Measurements from ENCODE around the gene CFAP54.

CFAP54 gene

DNA sequence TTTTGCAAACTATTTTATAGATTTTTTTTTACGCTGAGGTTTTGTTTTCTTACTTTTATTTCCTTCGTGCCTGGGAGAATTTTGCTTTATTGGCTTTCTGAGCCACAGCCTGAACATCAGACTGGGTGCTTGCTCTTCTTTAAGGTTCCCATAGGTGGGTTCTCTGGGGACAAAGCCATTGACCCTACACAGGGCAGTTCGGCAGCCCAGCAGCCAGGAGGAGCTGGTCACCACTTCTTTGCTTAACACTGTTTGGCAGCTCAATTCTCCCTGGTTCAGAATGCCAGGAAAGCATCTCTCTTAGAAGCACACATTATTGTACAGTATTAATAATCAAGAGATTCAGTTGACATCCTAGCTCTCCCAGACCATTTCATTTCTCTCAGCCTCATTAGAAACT is 276.9 kb downstream of the CFAP54 start:
- peak; percentile 22 for DNase-seq (ENCODE audit: low spot score)

DNA sequence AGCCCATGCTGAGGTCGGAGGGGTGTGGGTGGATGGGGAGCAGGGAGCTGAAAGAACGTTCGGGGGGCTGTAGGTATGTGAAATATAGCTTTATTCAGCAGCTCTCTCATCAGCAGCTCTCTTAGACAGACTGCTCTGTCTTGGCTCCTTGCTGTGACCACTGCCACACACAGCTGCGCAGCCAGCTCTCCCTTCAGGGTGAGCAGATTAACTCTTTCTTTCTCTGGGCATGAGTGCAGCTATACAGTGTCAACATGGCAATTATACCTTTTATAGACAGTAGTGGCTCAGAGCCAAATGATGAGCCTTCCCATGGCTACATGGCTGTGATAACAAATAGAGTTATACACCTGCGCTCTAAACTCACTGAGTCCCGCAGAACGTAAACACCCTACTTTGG is 280.0 kb downstream of the CFAP54 start:
- no peak for DNase-seq (ENCODE audit: low spot score)

DNA sequence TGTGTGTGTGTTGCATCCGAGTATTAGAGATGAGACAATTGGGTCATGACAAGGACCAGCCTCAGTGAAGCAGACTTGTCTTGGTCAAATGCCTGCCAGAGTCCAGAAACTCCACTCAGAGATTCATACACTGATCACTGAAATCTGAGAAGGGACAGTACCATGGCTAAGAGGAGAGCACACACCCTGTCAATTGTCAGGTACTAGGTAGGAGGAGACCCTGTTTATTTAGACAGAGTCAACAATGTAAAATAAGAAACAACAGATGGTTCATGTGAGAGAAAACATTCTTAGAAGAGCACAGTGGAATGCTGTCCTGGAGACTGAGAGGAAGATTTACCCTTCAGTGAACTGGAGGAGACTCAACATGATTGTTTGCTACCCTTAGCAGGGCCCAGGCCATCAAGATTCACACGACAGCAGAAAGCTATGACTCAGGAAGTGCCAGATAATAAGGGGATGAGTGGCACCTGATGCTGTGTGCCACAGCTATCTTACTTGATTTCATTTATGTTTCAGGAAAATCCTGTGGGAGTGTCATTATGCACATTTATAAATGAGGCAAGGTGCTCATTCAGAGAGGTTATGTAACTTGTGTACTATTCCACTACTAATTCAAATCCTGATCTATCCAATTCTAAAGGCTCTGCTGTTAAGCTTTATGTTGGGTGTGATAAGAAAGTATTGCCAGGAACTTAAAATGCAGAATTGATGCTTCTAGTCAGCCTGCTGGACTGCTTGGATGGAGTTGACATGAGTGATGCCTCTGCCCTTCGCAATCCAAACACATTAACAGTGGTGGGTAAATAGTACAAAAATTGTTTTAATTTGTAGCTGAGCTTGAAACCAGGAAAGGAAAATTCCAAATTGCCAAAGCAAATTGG is 281.1 kb downstream of the CFAP54 start:
- no peak for DNase-seq (ENCODE audit: low spot score)

DNA sequence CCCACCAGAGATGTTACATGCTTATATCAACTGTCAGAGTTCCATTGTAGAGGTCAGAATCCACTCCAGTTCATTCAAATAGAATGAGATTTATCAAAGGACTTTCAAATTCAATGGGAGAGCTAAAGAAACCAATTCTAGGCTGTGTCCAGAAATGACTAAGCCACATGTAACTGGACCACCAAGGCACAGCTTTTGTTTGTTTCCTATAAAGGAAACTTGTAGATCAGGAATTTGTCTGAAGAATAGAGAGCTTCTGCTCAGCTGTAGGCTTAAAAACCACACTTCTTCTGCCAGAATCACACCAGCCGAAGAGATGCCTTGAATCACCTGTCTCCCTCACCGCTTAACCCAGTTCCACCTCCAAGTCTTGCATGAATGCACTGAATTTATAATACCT is 283.7 kb downstream of the CFAP54 start:
- no peak for DNase-seq (ENCODE audit: low spot score)

DNA sequence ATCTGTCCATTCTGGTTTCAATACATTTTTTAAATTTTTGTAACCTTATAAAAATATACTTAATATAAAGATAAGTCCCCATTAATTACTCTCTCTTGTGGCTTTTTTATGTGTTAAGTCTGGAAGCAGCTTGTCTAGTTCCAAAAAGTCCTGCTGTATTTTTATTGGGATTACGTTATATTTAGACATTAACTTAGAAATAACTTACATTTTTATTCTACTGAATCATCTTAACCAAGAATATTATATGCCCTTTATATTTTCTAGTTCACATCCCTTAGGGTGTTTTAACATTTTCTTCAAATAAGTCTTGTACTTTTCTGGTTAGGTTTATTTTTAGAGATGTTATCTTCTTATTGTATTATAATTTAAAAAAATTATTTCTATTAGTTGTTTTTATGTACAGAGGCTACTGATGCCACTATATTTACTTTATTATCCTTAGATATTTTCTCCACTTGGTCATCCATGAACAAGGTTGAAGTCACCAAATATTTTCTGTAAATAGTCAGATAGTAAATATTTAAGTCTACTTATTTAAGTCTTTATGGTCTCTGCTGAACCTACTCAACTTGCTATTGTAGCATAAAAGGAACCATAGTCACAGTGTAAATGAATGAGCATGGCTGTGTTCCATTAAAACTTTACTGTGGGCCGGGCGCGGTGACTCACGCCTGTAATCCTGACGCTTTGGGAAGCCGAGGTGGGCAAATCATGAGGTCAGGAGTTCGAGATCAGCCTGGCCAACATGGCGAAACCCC is 285.3 kb downstream of the CFAP54 start:
- DNase-seq (ENCODE audit: low spot score): no peak

DNA sequence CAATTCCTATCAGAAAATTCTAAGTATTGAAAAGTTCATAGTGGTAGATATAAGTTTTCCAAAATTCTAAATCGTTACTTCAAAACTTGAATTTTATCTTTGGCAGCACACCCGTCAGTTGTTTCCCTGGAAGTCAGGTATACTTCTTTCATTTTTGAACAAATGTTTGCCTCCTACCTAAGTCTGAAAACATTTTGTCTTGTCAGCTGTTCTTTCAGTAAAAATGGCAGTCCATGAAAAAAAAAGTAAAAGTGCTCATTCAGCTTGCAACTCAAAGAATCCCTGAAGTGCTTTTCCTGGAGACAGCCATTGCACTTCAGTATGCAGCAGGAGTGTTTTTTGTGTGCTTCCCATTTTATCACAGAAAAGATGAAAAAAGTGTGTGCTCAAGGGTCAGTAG is 287.5 kb downstream of the CFAP54 start:
- DNase-seq (ENCODE audit: low spot score): no peak

DNA sequence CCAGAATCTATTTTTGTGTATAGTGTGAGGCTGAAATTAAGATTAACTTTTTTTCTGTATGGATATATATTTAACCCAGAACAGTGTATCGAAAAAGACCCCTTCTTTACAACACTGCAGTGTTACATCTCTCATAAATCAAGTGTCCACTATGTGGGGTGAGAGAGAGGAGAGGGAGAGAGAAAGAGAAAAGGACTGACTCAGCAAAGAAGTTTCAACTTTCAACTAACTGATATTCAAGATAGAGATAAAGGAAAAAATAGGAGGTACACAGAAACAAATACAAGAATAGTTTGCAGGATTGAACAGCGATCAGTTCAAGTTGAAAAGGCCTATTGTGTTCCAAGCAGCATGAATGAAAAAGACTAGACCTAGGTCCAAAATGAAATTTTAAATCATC is 291.0 kb downstream of the CFAP54 start:
- DNase-seq (ENCODE audit: low spot score): no peak

DNA sequence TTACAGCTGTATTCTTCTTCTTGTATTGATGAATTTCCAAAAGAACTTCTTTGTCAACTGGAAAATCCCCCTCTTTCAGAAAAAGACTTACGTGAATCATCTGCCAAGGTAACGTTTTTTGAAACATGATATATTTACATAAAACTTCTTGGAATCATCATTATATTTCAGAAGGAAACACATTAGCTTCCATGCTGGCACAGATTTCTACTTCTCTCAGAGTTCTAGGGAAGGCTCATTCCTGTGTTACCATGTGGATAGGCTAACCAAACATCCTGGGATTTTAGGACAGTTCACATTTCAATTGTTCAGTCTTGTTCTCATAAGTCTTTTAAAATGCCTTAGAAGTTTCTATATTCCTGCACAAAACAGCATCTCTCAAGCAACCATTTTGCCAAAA is 297.4 kb downstream of the CFAP54 start:
- DNase-seq (ENCODE audit: low spot score): no peak

DNA sequence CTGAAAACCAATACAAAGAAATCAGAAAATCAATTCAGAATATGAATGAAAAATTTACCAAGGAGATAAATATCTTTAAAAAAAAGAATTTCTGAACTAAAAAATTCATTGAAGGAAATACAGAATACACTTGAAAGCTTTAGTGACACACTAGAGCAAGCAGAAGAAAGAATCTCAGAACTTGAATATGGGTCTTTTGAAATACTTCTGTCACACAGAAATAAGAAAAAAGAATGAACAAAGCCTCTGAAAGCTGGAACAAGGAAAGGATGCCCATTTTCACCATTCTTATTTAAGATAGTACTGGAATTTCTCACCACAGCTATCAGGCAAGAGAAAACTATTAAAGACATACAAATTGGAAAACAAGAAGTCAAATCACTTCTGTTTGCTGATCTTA is 314.6 kb downstream of the CFAP54 start:
- no peak for DNase-seq (ENCODE audit: low spot score)

DNA sequence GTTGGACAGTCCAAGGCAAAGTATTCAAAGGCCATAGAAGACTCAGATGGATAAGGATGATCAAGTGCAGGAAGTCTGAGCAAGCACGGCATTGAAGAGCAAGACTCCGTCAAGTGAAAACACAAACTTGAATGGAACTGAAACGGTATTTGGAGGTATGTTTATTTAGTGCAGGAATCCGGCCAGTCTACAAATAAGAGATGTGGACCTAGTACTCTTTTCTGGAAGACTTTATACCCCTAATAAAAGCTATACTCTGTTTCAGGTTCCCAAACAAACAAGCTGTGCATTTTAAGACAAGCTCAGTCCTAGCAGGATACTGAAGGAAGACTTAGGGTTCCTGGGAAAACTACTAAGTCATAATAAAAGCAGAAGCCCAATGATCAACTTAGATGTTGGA is 316.9 kb downstream of the CFAP54 start:
- DNase-seq (ENCODE audit: low spot score): no peak

DNA sequence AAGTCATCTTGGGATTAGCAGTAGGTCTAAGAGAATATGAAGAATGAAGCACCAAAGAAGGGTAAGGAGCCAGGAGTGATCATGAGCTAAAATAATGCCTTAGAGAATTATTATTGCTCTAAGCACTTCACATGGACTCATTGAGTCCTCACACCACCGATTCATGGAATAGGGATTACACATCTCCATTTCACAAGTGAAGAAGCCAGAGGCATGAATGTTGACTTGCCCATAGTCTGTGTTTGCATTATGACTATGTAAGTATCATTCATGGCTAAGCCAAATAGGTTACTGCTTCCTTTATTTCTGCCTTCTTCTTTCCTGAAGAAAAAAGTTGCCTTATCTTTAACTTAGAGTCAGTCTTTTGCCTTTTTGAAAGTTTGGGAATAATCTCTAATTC is 318.4 kb downstream of the CFAP54 start:
- no peak for DNase-seq (ENCODE audit: low spot score)

DNA sequence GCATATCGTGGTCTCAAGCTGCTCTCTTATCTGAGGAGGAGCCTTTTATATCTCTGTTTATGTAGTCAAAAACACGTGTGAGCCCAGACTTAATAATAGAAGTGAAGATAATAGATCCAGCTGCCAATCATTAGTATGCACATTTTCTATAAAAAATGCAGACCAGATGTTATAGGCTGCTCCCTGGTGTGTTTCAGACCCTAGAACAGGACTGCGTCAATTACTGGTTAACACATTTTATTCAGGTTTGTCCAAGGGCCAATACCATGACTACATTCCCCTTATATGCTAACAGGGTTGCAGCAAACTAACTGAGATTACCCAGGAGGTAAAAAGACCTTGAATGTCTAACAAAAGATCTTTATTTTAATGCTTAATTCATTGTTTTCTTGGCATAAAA is 319.2 kb downstream of the CFAP54 start:
- DNase-seq (ENCODE audit: low spot score): no peak

DNA sequence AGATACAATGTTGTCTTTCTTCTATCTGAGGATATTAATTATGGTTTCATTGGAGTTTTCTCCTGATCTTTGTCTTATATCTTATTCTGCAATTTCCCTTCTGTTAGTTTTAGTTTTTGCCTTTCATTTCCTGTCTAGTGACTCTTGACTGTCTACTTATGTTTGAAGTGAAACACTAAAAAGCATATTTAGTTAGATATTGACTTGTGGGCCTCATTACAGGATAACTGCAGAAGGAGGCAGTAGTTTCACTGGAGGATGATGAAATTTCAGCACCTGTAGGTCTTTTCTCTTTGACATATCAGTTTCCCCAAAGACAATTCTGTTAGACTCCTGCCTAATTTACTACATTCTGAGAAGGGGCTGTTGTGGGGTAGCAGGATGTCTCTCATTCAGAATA is 320.1 kb downstream of the CFAP54 start:
- no peak for DNase-seq (ENCODE audit: low spot score)

DNA sequence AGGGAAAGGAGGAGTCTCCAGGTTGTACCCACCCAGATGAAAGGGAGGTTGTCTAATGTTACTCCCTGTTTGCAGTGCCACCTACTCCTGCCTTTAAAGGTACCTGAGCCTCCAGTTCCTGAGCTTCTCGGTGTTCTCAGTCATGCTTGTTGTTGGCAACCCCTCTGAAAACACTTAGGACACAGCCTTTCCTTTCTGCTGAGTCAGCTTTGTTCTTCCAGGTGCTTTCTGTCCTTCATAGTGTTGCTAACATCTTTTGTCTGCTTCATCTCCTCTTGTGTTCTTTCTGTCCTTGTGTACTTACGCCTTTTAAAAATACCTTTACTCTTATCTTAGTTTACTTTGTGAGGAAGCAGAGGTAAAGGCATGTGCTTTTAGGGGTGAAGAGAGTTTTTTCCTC is 320.7 kb downstream of the CFAP54 start:
- DNase-seq (ENCODE audit: low spot score): no peak

DNA sequence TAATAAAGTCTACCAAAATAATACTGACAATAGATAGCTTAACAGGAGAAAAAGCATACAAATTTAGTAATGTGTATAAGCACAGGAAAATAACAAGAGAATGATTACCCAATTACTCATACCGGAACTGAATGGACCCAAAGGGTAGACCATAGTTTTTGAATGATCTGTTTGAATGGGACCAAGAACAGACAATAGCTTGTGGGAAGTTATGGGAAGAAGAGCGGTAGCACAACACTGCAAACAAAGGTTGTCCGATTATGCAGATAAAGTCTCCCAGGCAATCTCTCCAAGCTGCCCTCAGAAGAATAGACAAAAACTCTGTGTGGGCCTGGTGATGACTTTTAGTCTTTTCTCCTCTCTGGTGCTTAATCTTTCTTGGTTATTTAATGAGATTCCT is 321.1 kb downstream of the CFAP54 start:
- DNase-seq (ENCODE audit: low spot score): no peak

DNA sequence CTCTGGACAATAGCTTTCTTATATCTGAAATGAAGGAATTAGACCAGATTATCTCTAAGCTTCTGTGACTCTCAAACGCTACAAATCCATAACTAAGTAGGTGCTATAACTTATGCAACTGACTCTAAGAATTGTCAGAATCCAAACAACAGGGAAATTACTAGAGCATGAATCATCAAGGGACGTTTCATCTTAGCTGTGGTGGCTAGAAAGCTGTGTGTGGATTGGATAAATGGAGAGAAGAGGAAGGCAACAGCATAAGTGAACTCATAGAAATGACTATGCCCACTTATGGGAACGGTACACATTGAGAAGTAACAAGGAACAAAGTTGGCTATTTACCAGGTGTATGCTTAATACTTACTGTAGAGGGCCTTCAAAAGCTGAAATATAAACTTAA is 321.7 kb downstream of the CFAP54 start:
- DNase-seq (ENCODE audit: low spot score): peak; percentile 18

DNA sequence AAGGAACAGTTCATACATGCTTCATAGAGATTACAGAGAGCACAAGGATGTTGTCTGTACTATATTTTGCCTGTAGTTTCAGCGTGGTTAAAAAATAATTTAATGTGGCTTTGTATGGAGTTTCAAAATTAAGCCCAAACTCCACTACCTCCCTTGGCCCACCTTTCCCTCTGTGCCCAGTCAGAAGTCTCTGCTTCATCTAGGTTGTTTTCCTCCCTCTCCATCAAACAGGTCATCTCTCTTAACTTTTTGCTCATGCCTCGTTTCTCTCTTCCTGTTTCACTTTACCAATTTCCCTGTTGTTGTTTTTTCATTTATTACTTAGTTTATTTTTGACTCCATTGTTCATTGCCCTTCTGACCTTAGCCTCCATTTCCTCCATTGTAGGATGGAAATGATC is 322.8 kb downstream of the CFAP54 start:
- DNase-seq (ENCODE audit: low spot score): no peak

DNA sequence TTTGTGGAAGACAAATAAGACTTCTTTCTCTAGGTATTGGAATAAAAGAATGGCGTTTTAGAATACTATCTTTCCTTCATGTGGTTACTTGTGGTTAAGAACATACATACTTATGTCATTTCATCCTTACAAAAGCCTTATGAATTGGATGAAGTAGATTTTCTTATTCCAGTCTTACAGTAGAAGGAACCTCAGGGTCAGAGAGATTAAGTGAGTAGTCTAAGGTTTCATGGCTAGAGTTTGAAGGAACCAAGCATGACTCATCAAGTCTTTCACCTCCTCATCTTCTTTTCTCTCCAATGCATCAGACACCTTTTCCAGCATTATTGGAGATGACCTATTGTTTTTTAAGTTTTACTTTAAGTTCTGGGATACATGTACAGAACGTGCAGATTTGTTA is 324.8 kb downstream of the CFAP54 start:
- no peak for DNase-seq (ENCODE audit: low spot score)

DNA sequence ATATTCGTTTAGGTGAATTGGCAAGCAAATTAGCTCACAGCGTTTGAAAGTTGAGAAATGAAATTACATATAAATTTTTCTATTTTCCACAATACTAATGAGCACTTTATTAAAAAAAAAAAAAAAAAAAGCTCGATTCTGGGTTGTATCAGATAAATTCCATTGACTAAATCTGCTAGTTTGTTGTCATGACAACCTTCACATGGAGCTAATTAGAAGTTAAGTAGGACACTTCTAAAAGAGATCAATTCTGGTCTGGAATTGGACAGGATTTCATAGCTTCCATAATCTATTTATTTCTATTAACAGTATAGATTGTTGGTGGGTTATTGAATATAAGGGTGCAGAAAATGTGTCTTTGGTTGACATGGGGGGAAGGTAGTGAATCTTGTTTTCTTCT is 332.2 kb downstream of the CFAP54 start:
- no peak for DNase-seq (ENCODE audit: low spot score)

DNA sequence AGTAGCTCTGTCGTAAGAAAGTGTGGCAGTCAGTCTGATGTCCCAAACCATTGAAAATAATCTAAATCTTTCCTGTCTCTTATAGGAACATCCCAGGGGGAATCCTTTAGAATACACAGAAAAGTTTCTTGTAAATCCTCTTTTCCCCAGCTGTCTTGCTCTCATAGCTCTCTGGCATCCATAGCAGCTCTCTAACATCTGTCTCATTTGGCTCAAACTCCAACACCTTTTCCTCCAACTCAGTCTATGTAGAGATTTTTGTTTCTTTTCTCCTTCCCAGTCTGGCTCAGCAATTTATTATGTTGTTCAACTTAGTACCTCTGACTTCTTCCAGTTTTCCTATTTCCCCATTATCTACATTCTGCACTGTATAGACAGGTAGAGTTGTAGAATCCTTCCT is 333.3 kb downstream of the CFAP54 start:
- DNase-seq (ENCODE audit: low spot score): peak; percentile 37

DNA sequence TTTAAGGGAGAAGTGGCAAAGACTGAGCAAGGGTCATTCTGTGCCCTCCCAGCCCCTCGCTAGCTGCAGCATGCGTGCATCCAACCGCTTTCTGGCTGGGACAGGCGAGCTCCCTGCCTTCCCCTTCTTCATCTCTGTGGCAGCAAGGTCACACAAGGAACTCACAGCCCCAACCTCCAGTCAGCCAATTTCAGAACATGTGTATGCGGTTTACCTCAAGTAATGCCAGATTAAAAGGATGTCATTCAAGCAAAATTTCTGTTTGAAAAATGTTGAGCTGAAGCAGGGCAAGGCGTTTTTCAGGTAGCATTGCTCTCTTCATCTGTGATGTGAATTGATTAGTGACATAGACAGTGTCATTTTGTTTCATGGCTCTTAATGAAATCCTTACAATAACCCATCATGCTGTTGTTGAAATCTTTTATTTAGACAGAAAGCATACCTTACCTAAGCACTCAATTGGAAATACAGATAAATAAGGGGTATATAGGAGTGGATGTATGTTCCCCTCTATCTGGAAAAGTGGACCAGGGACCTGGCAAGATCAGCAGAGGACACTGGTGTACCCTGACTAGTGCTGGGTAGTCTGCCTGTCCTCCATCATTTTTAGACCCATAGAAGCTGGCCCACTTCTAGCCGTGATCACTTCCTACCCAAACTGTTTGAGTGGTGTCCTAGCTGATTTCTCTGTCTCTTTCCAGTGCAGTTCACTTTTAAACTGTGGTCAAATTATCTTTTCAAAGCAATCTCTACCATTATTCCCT is 334.9 kb downstream of the CFAP54 start:
- DNase-seq (ENCODE audit: low spot score): no peak

DNA sequence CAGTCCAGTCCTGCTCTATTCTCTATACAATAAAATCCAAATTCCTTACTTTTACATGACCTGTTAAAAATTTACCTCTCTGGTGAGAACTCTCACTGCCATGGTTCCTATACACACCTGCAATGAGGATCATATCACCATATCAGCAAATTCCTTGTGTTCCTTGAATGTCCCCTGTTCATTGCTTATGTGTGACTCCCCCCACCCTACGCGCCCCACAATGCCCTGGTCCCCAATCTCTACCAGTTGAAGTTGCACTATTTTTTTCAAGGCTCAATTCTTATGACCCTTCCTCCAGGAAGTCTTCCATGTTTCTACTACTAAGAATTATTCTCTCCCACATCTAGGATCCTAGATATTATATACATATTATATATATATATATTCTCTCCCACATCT is 335.5 kb downstream of the CFAP54 start:
- no peak for DNase-seq (ENCODE audit: low spot score)
